HL-60/S4 (cell line): Measurements from ENCODE around the gene USP12.
"Not testable (repeated sequence)": the region's sequence is repeated elsewhere in the genome, so short reads cannot be mapped to it uniquely, and the experiment has no call there.

Experiments
- in situ Hi-C: fragments of 300-500 bp; cut with MboI; formaldehyde crosslinking; loops from 2 replicates; pipeline ENCODE4 v1.14.3; 2022; ENCODE audit warnings: low sequenced_read_pairs

USP12 gene

DNA sequence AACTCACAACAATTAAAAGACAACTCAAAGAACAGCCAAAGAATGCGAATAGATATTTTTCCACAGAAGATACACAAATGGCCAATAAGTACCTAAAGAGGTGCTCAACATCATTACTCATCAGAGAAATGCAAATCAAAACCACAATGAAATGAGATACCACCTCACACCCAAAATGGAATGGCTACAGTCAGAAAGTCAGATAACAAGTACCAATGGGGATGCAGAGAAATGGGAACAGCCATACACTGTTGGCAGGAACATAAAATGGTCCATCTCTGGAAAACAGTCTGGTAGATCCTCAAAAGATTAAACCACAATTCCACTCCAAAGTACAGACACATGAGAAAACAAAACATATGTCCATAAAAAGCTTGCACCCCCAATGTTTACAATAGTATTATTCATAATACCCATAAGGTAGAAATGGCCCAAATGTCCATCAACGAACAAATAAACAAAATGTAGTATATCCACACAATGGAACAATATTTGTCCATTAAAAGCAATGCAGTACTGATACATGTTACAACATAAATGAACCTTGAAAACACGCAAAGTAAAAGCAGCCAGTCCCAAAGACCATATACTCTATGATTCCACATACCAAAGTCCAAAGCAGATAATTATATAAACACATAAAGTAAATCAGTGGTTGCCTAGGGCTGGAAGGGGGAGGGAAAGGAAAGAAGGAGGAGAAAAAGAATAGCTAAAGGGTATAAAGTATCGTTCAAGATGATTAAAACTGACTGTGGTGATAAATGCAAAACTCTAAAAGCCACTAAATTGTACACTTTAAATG, 19.6 kb downstream of the USP12 start:
- in situ Hi-C loops: no loop called here

DNA sequence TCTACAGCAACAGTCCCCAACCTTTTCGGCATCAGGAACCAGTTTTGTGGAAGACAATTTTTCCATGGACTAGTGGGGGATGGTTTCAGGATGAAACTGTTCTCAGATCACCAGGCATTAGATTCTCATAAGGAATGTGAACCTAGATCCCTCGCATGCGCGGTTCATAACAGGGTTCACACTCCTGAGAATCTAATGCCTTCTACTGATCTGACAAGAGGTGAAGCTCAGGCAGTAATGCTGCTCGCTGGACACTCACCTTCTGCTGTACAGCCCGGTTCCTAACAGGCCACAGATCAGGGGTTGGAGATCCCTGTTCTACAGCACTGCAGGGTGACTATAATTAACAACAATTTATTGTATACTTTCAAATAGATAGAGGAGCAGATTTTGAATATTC, 21.9 kb downstream of the USP12 start:
- in situ Hi-C loops: no loop called here

DNA sequence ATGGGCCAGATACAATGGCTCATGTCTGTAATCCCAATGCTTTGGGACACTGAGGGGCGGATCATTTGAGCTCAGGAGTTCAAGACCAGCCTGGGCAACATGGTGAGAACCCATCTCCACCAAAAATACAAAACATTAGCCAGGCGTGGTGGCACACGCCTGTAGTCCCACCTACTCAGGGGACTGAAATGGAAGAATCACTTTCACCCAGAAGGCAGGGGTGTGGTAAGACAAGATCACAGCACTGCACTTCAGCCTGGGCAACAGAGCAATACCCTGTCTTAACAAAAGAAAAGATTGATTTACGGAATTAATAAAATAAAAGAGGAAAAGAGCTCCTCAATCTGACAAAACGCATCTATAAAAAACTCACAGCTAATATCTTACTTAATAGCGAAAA, 22.7 kb downstream of the USP12 start:
- in situ Hi-C loops: no loop called here

DNA sequence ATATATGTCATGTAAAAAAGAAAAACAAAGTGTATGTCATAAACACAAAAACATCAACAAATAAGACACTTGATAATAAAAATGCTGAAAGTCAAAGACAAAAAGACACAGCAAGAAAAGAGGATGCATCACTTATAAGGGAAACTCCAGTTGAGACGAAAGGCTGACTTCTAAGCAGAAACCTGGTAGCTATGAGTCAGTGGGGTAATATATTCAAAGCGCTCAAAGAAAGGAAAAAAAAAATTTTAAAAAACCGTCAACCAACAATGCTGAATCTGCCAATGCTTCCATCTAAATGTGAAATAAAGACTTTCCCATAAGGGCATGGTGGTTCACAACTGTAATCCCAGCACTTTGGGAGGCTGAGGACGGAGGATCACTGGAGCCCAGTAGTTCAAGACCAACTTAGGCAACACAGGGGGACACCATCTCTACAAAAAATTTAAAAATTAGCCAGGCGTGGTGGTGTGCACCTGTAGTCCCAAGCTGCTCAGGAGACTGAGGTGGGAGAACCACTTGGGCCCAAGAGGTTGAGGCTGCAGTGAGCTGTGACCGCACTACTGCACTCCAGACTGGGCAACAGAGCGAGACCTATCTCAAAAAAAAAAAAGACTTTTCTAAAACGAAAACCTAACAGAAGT, 24.0 kb downstream of the USP12 start:
- in situ Hi-C loops: no loop called here

DNA sequence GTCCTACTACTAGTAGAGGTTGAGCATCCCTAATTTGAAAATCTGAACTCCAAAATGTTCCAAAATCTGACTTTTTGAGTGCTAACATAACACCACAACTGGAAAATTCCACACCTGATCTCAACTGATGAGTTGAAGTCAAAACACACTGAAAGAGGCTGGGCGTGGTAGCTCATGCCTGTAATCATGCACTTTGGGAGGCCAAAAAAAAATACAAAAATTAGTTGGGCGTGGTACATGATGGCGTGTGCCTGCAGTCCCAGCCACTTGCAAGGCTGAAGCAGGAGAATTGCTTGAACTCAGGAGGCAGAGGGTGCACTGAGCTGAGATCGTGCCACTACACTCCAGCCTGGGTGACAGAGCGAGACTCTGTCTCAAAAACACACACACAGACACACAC, 29.9 kb downstream of the USP12 start:
- in situ Hi-C loops: no loop called here

DNA sequence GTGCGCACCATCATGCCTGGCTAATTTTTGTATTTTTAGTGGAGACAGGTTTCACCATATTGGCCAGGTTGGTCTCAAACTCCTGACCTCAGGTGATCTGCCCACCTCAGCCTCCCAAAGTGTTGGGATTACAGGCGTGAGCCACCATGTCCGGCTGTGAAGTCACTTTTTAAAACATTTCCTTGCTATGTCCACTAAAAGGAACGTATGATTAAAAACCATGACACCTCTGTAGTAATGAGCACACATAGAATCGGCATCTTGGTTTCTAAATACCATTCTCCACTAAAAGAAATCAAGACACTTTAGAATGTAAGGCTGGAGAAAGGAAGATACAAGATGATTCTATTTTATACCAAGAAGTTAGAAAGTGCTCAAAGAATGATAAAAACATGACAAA, 30.5 kb downstream of the USP12 start:
- in situ Hi-C loops: not testable (repeated sequence)

DNA sequence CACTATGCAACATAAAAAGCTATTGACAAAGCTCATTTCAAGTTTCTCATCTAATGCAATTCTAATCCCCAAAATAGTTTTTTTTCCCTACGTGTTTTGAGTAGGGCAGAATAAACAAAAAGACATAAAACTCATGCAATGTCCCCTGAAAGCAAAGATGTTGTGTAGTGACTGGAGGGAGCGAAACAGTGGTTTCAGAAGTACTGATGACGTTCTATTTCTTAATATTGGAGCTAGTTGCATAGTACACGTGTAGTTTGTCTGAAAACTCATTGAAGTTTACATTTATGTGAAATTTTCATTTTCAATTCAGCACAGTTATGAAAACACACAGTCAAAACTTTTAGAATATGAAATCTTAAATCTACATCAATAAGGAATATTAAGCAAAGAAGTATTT, 31.6 kb downstream of the USP12 start:
- in situ Hi-C loops: no loop called here

DNA sequence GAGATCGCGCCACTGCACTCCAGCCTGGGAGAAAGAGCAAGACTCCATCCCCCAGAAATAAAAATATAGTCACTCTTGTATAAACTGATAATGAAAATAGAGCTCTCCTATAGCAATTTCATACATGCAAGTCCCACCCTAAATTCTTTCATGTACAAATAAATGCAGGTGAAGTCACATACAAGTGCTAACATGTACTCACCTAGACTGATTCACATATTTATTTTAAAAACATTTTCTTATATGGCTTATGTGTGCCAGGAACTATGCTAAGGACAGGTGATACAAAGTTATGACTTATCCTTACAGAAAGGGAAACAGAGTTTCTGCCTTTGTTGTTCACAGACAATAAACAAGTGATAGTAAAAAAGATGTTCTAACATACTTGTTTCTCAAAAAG, 32.0 kb downstream of the USP12 start:
- in situ Hi-C loops: no loop called here

DNA sequence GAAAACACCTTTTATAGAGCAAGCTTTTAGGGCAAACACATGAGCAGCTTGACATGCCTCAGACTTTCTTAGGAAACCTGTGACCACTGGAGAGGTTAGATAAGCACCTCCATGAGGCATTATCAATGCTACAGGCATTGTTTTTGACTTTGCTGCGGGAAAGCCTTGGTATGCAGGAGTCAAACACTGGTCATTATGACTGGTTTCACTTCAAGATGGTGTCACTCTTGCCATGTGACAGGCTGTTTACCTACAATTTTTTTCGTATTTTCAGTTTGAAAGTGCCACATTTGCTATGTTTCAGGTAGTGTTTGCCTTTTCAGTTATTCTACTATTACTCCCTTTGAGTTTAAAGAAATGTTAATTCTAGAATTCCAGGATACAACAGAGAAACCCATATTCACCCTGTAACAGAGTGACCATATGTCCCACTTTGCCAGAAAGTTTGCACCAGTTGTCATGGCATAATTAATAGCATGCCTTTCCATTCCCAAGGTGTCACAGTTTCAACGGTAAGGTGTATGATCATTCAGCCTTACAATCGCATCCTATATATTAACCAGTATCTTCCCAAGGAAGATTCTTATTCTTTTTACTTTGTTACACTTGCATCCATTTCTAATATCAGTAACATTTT, 33.0 kb downstream of the USP12 start:
- in situ Hi-C loops: no loop called here

DNA sequence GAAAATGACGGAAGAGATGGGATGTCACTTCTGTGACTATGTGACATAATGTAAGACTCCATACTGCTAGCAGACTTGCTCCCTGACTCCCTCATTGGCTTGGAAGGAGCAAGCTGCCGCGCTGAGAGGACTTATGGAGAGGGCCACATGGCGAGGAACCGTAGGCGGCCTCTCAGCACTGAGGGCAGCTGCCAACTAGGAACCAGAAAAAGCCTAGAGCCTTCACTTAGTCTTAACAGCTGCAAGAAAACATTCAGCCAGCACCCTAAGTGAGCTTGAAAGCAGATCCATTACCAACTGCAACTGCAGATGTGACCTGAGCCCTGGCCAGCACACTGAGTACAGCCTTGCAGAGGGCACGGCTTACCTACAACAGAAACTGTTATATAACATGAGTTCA, 33.9 kb downstream of the USP12 start:
- in situ Hi-C loops: no loop called here

DNA sequence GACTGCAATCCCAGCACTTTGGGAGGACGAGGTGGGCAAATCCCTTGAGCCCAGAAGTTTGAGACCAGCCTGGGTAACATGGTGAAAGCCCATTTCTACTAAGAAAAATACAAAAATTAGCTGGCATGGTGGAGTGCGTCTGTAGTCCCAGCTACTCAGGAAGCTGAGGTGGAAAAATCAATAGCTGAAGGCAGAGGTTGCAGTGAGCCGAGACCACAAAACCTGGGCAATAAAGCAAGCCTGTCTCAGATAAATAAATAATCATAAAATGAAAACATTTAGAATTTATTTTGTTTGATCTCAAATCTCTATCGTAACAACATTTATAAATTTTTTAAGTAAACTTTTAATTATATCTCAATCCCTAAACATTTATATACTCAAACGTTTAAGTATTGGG, 36.6 kb downstream of the USP12 start:
- in situ Hi-C loops: no loop called here

DNA sequence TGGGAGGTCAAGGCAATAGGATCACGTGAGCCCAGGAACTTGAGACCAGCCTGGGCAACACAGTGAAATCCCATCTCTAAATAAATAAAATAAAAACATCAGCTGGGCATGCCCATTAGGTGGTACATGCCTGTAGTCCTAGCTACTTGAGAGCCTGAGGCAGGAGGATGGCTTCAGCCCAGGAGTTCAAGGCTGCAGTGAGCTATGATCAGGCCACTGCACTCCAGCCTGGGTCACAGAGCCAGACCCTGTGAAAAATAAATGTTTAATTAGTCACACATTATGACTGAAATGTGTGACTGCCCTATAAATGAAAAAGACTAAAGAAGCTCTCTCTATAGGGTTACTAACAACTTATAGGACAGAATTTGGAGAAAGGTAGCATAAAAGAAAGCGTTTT, 37.7 kb downstream of the USP12 start:
- in situ Hi-C loops: no loop called here

DNA sequence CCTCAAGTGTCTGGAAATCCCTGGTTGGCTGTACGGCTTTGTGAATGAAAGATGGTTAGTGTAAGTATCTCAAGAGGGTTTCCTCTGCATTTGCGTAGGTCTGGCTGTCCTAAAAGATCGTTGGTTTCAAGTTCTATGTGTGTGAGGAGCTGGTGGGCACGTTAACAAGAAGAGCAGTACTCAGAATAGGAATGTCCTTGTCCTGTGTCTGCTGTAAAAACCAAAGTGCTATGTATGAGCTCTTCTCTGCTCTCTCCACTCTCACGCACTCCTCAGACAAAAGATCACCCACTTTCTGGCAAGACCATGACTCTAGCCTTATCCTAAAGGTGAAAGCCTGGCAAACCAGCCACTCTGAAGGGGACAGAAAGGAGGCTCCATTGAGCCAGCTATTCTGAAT, 39.1 kb downstream of the USP12 start:
- in situ Hi-C loops: no loop called here

DNA sequence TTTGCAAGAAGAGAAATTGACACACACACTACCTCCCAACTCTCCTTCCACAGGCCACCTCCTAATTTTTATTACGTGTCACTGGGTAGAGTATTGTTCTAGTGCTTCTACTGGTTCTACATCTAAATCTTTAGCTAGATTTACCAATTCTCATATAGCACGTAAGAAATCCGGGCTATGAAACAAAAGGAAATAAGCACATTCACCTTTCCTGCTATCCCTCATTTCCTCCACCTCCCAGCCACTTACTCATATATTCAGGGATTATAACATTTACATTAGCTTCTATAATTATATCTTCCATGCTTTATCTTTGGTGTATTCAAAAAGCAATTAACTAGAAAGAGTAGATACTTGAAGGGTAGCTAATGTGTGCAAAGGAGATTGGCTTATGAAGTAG, 39.7 kb downstream of the USP12 start:
- in situ Hi-C loops: no loop called here

DNA sequence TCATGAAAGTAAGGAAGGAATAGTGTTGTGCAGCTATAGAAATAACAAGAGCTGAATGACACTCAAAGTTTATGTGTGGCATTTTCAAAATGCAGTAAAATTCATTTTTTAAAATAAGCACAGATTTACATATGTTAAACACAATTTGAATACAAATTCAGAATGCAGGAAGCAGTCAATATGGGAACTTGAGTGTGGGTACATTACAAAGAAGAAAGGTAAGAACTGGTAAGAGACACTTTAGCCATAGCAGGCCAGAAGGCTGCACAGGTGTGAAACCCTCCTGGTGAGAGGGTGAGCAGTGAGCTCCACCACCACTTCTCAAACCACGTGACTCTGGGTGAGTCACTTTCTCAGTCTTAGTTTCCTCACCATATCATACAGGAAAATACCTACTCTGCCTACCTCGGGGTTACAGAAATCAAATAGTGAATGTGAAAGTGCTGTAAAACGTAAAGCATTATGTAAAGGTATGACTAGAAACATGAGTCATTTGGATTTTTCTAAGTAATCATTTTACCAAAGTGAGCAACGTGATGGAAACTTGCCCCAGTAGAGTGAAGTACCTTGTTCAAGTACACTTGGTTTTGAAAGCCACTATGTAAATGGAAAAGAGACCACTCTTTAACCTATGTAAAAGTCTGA, 40.5 kb downstream of the USP12 start:
- in situ Hi-C loops: no loop called here

DNA sequence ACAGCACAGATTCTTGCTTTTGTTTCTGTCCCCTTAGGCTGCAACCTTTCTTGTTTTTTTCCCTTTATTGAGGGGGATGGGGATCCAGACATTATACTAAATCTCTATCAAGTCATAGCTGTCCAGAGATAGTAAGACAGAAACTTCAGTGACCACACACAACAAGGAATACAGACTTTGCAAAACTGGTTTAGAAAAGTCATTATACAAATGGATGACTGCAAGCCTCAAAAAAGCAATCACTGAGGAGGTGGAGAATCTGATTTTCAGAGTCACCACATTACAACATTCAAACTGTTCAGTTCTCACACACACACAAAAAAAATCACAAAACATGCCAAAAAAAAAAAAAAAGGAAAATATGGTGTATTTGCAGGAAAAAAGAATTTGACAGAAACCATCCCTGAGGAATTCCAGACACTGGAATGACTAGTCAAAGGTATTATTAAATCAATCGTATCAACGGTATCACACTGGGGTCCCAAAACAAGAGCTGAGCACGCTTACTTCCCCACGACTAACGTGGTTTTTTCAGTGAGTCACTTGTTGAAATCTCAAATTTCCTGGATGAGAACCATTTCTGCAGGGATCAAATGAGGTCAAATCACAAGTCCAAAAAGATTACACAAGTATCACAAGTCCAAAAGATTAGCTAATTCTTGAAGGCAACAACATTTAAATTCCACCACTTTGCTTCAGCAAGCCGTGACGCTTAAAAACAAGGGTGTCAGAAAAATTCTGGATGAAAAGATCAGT, 41.2 kb downstream of the USP12 start:
- in situ Hi-C loops: no loop called here

DNA sequence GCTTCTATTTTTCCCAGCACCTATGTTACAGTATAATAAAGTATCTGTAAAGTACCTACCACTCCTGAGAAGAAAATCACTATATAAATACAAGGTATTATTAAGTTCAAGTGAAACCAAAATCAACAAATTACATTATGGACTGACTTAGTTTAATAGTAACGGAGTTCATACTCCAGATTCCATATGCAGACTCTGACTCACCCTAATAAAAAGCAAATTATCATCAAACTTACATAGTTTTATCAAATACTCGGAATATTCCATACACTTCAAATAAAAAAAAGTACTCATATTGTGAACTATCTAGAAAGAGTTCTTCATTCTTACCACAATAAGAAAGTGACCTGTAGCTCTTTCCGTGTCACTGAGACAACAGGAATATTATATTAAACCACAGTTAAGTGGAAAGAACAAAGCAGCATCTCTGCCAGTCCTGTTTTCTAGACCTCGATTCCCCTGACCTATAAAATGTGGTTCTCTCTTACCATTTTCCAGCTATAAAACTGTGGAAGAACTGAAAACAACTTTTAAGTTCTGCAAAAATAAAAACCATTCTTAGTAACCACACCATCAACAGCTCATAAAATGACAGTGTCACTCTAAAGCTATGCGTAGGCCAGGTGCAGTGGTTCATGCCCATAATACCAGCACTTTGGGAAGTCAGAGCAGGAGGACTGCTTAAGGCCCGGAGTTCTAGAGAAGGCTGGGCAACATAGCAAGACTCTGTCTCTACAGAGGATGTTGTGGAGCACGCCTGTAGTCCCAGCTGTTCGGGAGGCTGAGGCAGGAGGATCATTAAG, 42.6 kb downstream of the USP12 start:
- in situ Hi-C loops: no loop called here

DNA sequence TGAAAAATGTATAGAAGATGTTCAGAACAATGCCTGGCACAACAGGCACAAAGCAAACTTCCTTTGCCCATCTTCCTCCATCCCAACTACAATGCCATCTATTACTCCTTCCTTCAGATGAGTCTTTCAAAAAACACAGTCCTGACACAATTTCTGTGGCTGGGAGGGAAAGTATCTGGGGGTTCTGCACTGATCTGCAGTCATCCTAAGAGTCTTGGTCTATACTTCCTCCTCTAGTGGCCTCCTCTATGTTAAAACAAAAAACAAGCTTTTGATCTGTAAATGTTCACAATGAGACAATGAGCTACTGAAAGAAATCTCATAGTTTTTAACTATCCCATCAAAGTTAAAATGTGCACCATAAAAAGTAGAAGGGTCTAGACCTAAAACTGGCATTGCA, 44.8 kb downstream of the USP12 start:
- in situ Hi-C loops: no loop called here

DNA sequence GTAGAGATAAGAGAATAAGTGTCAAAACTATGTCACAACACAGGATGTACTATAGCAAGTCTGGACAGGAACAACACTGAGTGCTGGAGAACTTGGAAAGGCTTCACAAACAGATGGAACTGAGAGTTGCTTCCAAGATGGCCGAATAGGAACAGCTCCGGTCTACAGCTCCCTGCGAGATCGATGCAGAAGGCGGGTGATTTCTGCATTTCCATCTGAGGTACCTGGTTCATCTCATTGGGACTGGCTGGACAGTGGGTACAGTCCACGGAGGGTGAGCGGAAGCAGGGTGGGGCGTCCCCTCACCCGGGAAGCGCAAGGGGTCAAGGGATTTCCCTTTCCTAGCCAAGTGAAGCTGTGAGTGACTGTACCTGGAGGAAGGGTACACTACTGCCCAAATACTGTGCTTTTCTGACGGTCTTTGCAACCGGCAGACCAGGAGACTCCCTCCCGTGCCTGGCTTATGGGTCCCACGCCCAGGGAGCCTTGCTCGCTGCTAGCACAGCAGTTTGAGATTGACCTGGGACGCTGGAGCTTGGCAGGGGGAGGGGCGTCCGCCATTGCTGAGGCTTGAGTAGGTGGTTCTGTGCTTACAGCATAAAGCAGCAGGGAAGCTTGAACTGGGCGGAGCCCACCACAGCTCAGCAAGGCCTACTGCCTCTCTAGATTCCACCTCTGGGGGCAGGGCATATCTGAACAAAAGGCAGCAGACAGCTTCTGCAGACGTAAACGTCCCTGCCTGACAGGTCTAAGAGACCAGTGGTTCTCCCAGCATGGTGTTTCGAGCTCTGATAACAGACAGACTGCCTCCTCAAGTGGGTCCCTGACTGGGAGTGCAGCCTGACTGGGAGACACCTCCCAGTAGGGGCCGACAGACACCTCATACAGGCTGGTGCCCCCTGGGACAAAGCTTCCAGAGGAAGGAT, 46.0 kb downstream of the USP12 start:
- in situ Hi-C loops: no loop called here
